ENCODE measurements around the gene OGN. TPM values are rescaled to one million over a fixed set of nuclear protein-coding genes. Genes with fewer than 3 reads are reported as not detected.
A peak's percentile ranks its signal among the peaks of the same experiment; 100 is the strongest.
"Not testable (repeated sequence)": the region's sequence is repeated elsewhere in the genome, so short reads cannot be mapped to it uniquely, and the experiment has no call there.

The OGN gene
- total and polyA plus RNA-seq, 2 donors, result 3.4 to 10.1 TPM

- WGBS, result 97% methylated on average over 5 of the region's 5 CpGs
- Histone ChIP-seq H3K4me1 (ENCODE audit: control insufficient read depth in 2 of 2, insufficient read depth in 2 of 2, low read length in 2 of 2) (no peaks in the 10 kb centered on the region), H3K27ac (ENCODE audit: low read depth in 1 of 2, low read length in 1 of 2) (no peak overlapping the region), H3K4me3 (ENCODE audit: low read length in 2 of 2) (no peak overlapping the region), H3K36me3 (ENCODE audit: control insufficient read depth in 2 of 2, insufficient read depth in 2 of 2, low read length in 1 of 2) (no peaks in the 10 kb centered on the region), H3K9me3 (ENCODE audit: control insufficient read depth in 2 of 2, insufficient read depth in 1 of 2, low read length in 1 of 2) (no peaks in the 10 kb centered on the region), H3K27me3 (ENCODE audit: control insufficient read depth in 2 of 2, insufficient read depth in 1 of 2, low read length in 1 of 2) (no peaks in the 10 kb centered on the region)
- DNase-seq (ENCODE audit: low read depth in 6 of 9, low spot score in 9 of 9), result no peak
Measured at GRCh38 chr9:92432350-92432749, 28.0 kb upstream of the OGN start.

GRCh38 chr9:92429836-92430235 is 25.5 kb upstream of the OGN start:
- Histone ChIP-seq H3K4me3 (ENCODE audit: low read length in 2 of 2) (no peak overlapping the region), H3K9me3 (ENCODE audit: control insufficient read depth in 2 of 2, insufficient read depth in 1 of 2, low read length in 1 of 2) (no peaks in the 10 kb centered on the region), H3K4me1 (ENCODE audit: control insufficient read depth in 2 of 2, insufficient read depth in 2 of 2, low read length in 2 of 2) (peaks cover 0 to 11% of the 10 kb centered on the region in 2 donors), H3K27ac (ENCODE audit: low read depth in 1 of 2, low read length in 1 of 2) (no peak overlapping the region), H3K36me3 (ENCODE audit: control insufficient read depth in 2 of 2, insufficient read depth in 2 of 2, low read length in 1 of 2) (no peaks in the 10 kb centered on the region), H3K27me3 (ENCODE audit: control insufficient read depth in 2 of 2, insufficient read depth in 1 of 2, low read length in 1 of 2) (no peaks in the 10 kb centered on the region)
- 76% methylated on average over 2 of the region's 2 CpGs for WGBS
- no peak for DNase-seq (ENCODE audit: low read depth in 6 of 9, low spot score in 9 of 9)

GRCh38 chr9:92426501-92427145 is 22.2 kb upstream of the OGN start:
- peak in 2 of 9 donors; percentile 4 to 37 for DNase-seq (ENCODE audit: low read depth in 6 of 9, low spot score in 9 of 9)
- WGBS, result 41% methylated on average over 5 of the region's 5 CpGs
- H3K4me1 ChIP-seq (ENCODE audit: control insufficient read depth in 2 of 2, insufficient read depth in 2 of 2, low read length in 2 of 2), result peaks cover 0 to 11% of the 10 kb centered on the region in 2 donors
- H3K36me3 ChIP-seq (ENCODE audit: control insufficient read depth in 2 of 2, insufficient read depth in 2 of 2, low read length in 1 of 2), result no peaks in the 10 kb centered on the region
- H3K27me3 ChIP-seq (ENCODE audit: control insufficient read depth in 2 of 2, insufficient read depth in 1 of 2, low read length in 1 of 2), result no peaks in the 10 kb centered on the region
- no peak overlapping the region for H3K27ac ChIP-seq (ENCODE audit: low read depth in 1 of 2, low read length in 1 of 2)
- no peak overlapping the region for H3K4me3 ChIP-seq (ENCODE audit: low read length in 2 of 2)
- H3K9me3 ChIP-seq (ENCODE audit: control insufficient read depth in 2 of 2, insufficient read depth in 1 of 2, low read length in 1 of 2), result no peaks in the 10 kb centered on the region

DNA sequence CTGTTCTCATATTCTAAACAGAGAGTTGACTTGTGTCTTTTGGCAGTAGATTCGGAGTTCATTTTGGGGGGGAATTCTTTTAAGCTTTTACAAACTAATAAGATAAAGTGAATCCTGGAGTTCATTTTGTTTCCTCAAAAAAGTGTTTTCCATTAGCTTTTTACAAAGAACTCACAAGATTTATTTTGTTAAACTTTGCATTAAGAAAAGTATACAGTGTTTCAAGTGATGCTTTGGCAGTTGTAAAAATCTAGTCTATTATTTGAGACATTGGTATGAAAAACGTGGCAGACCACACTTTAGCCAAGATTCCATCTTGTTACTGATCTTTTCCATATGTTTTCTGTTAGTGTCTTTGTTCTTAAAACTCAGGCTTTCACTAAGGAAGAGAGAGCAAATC is 21.1 kb upstream of the OGN start:
- Histone ChIP-seq H3K9me3 (ENCODE audit: control insufficient read depth in 2 of 2, insufficient read depth in 1 of 2, low read length in 1 of 2) (no peaks in the 10 kb centered on the region), H3K27me3 (ENCODE audit: control insufficient read depth in 2 of 2, insufficient read depth in 1 of 2, low read length in 1 of 2) (no peaks in the 10 kb centered on the region), H3K36me3 (ENCODE audit: control insufficient read depth in 2 of 2, insufficient read depth in 2 of 2, low read length in 1 of 2) (no peaks in the 10 kb centered on the region), H3K4me1 (ENCODE audit: control insufficient read depth in 2 of 2, insufficient read depth in 2 of 2, low read length in 2 of 2) (peaks cover 0 to 11% of the 10 kb centered on the region in 2 donors), H3K4me3 (ENCODE audit: low read length in 2 of 2) (no peak overlapping the region), H3K27ac (ENCODE audit: low read depth in 1 of 2, low read length in 1 of 2) (no peak overlapping the region)
- no peak for DNase-seq (ENCODE audit: low read depth in 6 of 9, low spot score in 9 of 9)
- WGBS, result 92% methylated on average over 2 of the region's 2 CpGs

- no peaks in the 10 kb centered on the region for H3K9me3 ChIP-seq (ENCODE audit: control insufficient read depth in 2 of 2, insufficient read depth in 1 of 2, low read length in 1 of 2)
- H3K4me1 ChIP-seq (ENCODE audit: control insufficient read depth in 2 of 2, insufficient read depth in 2 of 2, low read length in 2 of 2), result peaks cover 0 to 11% of the 10 kb centered on the region in 2 donors
- H3K36me3 ChIP-seq (ENCODE audit: control insufficient read depth in 2 of 2, insufficient read depth in 2 of 2, low read length in 1 of 2), result no peaks in the 10 kb centered on the region
- 89% methylated on average over 1 of the region's 1 CpG for WGBS
- no peaks in the 10 kb centered on the region for H3K27me3 ChIP-seq (ENCODE audit: control insufficient read depth in 2 of 2, insufficient read depth in 1 of 2, low read length in 1 of 2)
- no peak for DNase-seq (ENCODE audit: low read depth in 6 of 9, low spot score in 9 of 9)
- H3K4me3 ChIP-seq (ENCODE audit: low read length in 2 of 2), result no peak within 1 kb of the TSS
- no peak within 1 kb of the TSS for H3K27ac ChIP-seq (ENCODE audit: low read depth in 1 of 2, low read length in 1 of 2)
Measured at GRCh38 chr9:92424340-92424739, 20.0 kb upstream of the OGN start, which contains the start of gene OMD. OMD (minus strand) TSS chr9:92424471; CDS start chr9:92417558, 6,913 bp downstream.

DNA sequence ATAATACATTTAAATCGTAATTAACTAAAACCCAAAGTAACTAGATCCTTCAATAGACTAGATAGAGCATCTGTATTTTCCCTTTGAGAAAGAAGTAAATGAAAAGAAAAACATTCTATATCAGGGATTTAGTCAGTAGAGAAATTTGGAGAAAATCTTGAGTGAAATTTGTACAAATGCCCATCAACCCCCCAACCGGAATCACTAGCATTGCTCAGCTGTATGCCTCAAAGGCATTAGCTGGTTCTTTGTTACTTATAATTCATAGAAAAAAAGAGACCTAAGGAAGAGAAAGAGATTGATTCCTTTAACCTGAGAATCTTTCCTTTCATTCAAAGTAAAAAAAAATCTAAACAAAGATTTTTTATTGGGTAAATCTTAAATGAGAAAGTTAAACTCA is 19.2 kb upstream of the OGN start:
- H3K4me3 ChIP-seq (ENCODE audit: low read length in 2 of 2), result no peak overlapping the region

DNA sequence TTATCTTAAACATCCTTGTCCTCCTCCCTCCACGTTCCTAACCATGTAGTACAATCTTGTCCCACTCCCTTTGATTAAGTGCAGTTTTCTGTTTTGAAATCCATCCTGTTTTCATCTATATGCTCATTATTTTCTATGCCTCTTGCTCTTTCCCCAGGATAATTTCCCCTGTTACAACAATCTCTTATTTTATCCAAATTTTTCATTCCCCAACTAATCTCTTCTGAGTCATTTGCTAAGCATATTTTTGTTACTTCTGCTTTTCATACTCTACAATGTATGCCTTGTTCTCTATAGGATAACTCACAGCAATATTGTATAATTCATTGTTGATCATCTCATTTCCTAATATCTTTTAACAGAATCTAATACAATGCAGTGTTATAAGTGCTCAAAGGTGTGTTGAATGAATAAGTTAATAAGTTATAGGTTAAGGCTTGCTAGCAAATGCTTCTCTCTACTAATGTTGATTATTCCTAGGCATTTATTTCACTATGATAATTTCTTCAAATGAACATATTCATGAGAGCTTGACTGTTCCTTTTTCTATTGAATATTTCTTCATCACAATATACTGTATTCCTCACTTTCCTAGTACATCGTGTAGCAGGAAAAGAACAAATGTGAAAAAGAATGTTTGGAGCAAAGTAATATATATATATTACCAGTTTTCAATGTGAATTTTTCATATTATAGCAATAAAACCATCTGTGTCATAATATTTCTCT is 18.4 kb upstream of the OGN start:
- DNase-seq (ENCODE audit: low read depth in 6 of 9, low spot score in 9 of 9), result no peak
- Histone ChIP-seq H3K4me1 (ENCODE audit: control insufficient read depth in 2 of 2, insufficient read depth in 2 of 2, low read length in 2 of 2) (peaks cover 0 to 11% of the 10 kb centered on the region in 2 donors), H3K4me3 (ENCODE audit: low read length in 2 of 2) (no peak overlapping the region), H3K27ac (ENCODE audit: low read depth in 1 of 2, low read length in 1 of 2) (no peak overlapping the region), H3K27me3 (ENCODE audit: control insufficient read depth in 2 of 2, insufficient read depth in 1 of 2, low read length in 1 of 2) (no peaks in the 10 kb centered on the region), H3K36me3 (ENCODE audit: control insufficient read depth in 2 of 2, insufficient read depth in 2 of 2, low read length in 1 of 2) (no peaks in the 10 kb centered on the region), H3K9me3 (ENCODE audit: control insufficient read depth in 2 of 2, insufficient read depth in 1 of 2, low read length in 1 of 2) (no peaks in the 10 kb centered on the region)
- 99% methylated on average over 2 of the region's 2 CpGs for WGBS

More for the DNA sequence above, 19.2 kb upstream of the OGN start:
- Histone ChIP-seq H3K4me1 (ENCODE audit: control insufficient read depth in 2 of 2, insufficient read depth in 2 of 2, low read length in 2 of 2) (peaks cover 0 to 11% of the 10 kb centered on the region in 2 donors), H3K9me3 (ENCODE audit: control insufficient read depth in 2 of 2, insufficient read depth in 1 of 2, low read length in 1 of 2) (no peaks in the 10 kb centered on the region), H3K27ac (ENCODE audit: low read depth in 1 of 2, low read length in 1 of 2) (no peak overlapping the region), H3K36me3 (ENCODE audit: control insufficient read depth in 2 of 2, insufficient read depth in 2 of 2, low read length in 1 of 2) (no peaks in the 10 kb centered on the region), H3K27me3 (ENCODE audit: control insufficient read depth in 2 of 2, insufficient read depth in 1 of 2, low read length in 1 of 2) (no peaks in the 10 kb centered on the region)
- no peak for DNase-seq (ENCODE audit: low read depth in 6 of 9, low spot score in 9 of 9)
- 97% methylated on average over 2 of the region's 2 CpGs for WGBS

- 26% methylated on average over 1 of the region's 1 CpG for WGBS
- H3K27me3 ChIP-seq (ENCODE audit: control insufficient read depth in 2 of 2, insufficient read depth in 1 of 2, low read length in 1 of 2), result no peaks in the 10 kb centered on the region
- H3K4me1 ChIP-seq (ENCODE audit: control insufficient read depth in 2 of 2, insufficient read depth in 2 of 2, low read length in 2 of 2), result no peaks in the 10 kb centered on the region
- H3K27ac ChIP-seq (ENCODE audit: low read depth in 1 of 2, low read length in 1 of 2), result no peak overlapping the region
- H3K36me3 ChIP-seq (ENCODE audit: control insufficient read depth in 2 of 2, insufficient read depth in 2 of 2, low read length in 1 of 2), result no peaks in the 10 kb centered on the region
- no peak overlapping the region for H3K4me3 ChIP-seq (ENCODE audit: low read length in 2 of 2)
- DNase-seq (ENCODE audit: low read depth in 6 of 9, low spot score in 9 of 9), result no peak
- H3K9me3 ChIP-seq (ENCODE audit: control insufficient read depth in 2 of 2, insufficient read depth in 1 of 2, low read length in 1 of 2), result no peaks in the 10 kb centered on the region
Measured at GRCh38 chr9:92414566-92414965, 10.2 kb upstream of the OGN start.

DNA sequence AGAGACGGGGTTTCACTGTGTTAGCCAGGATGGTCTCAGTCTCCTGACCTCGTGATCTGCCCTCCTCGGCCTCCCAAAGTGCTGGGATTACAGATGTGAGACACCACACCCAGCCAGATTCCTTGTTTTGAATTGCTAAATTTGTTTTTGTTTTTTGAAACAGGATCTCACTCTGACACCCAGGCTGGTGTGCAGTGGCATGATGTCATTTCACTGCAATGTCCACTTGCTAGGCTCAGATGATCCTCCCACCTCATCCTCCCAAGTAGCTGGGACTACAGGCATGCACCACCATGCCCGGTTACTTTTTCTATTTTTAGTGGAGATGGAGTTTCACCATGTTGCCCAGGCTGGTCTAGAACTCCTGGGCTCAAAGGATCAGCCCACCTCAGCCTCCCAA is 6.8 kb upstream of the OGN start:
- DNase-seq (ENCODE audit: low read depth in 6 of 9, low spot score in 9 of 9); H3K36me3 ChIP-seq (ENCODE audit: control insufficient read depth in 2 of 2, insufficient read depth in 2 of 2, low read length in 1 of 2); H3K9me3 ChIP-seq (ENCODE audit: control insufficient read depth in 2 of 2, insufficient read depth in 1 of 2, low read length in 1 of 2); H3K27me3 ChIP-seq (ENCODE audit: control insufficient read depth in 2 of 2, insufficient read depth in 1 of 2, low read length in 1 of 2); H3K27ac ChIP-seq (ENCODE audit: low read depth in 1 of 2, low read length in 1 of 2); H3K4me3 ChIP-seq (ENCODE audit: low read length in 2 of 2): not testable (repeated sequence)
- H3K4me1 ChIP-seq (ENCODE audit: control insufficient read depth in 2 of 2, insufficient read depth in 2 of 2, low read length in 2 of 2), result peaks cover 5 to 14% of the 10 kb centered on the region in 2 donors
- over 99% methylated on average over 4 of the region's 4 CpGs for WGBS

Data from thymus (tissue), 11 donors.